Endothelial cell of umbilical vein (primary cell): ENCODE measurements around the gene EHD1. TPM values are rescaled to one million over a fixed set of nuclear protein-coding genes. Genes with fewer than 3 reads are reported as not detected.

Source experiments
- BruUV-seq: library from RNA; stranded (reverse); fragments of 400-500 nt; replicated peaks from 2 replicates; lab custom pipeline; 2021; lab: Mats Ljungman, UMichigan
- CTCF ChIA-PET: fragments of 300-600, 350-600 bp; sonication (Branson Sonifier 250); formaldehyde crosslinking; loops from one replicate; lab custom pipeline; 2021; ENCODE audit warnings: antibody characterized with exemption, inconsistent platforms; lab: Charles Lee
- POLR2A ChIA-PET: fragments of 300-600, 350-600 bp; sonication (Branson Sonifier 250); formaldehyde crosslinking; loops from one replicate; lab custom pipeline; 2021; ENCODE audit warnings: antibody characterized with exemption, inconsistent platforms; lab: Charles Lee
- DNase-seq: peaks from one replicate; pipeline ENCODE4 v3.0.0-alpha.2; 2011; ENCODE audit warnings: low read depth, low spot score
- FAIRE-seq: peaks from 2 replicates; lab custom pipeline; 2011; peaks lifted over from hg19 to GRCh38; lab: Jason Lieb, UNC
- H2AFZ ChIP-seq: 2 replicates; pipeline ENCODE4 v1.6.0; 2012; ENCODE audit warnings: low read depth, low read length, control low read depth, inconsistent platforms
- H3K27ac ChIP-seq: 2 replicates; pipeline ENCODE4 v1.5.1; 2011; ENCODE audit warnings: low read depth, mild to moderate bottlenecking, control low read depth, low read length, moderate library complexity; ENCODE audit not compliant: insufficient read depth
- H3K27me3 ChIP-seq, 2 experiments: 2 replicates each; pipeline versions ENCODE4 v1.6.0 to v1.6.1; 2011; ENCODE audit warnings: low read length in 2 of 2, mixed read lengths in 1 of 2; ENCODE audit not compliant: control insufficient read depth in 2 of 2, insufficient read depth in 2 of 2
- H3K36me3 ChIP-seq, 2 experiments: 2 replicates in 1 of 2; 3 replicates in 1 of 2; pipeline ENCODE4 v1.5.1; 2011; ENCODE audit warnings: low read length in 2 of 2, mild to moderate bottlenecking in 1 of 2, moderate library complexity in 1 of 2; ENCODE audit not compliant: control insufficient read depth in 2 of 2, insufficient read depth in 2 of 2; ENCODE audit errors: extremely low read depth in 1 of 2
- H3K4me1 ChIP-seq: 3 replicates; pipeline ENCODE4 v1.5.1; 2011; ENCODE audit warnings: mild to moderate bottlenecking, low read length; ENCODE audit not compliant: control insufficient read depth, insufficient read depth; ENCODE audit errors: extremely low read depth
- H3K4me2 ChIP-seq: 2 replicates; pipeline ENCODE4 v1.6.1; 2011; ENCODE audit warnings: low read length, control low read depth, mixed read lengths; ENCODE audit not compliant: insufficient read depth
- H3K4me3 ChIP-seq, 3 experiments: fragments of 200-600 bp in 1 of 3; sonication (generic), shearing (Covaris generic) in 1 of 3; replicated peaks in 1 of 3; 2 replicates each; pipeline ENCODE4 v1.5.1; 2011 to 2016; ENCODE audit warnings: control low read depth in 3 of 3, low read length in 3 of 3, mild to moderate bottlenecking in 2 of 3, inconsistent platforms in 1 of 3, low read depth in 1 of 3, moderate library complexity in 1 of 3; ENCODE audit not compliant: insufficient read depth in 1 of 3
- H3K79me2 ChIP-seq: 2 replicates; pipeline ENCODE4 v1.6.0; 2012; ENCODE audit warnings: low read length, inconsistent platforms; ENCODE audit not compliant: control insufficient read depth, insufficient read depth
- H3K9ac ChIP-seq: replicated peaks from 2 replicates; pipeline ENCODE3; 2011; ENCODE audit warnings: low read length, control low read depth; ENCODE audit not compliant: insufficient read depth; ENCODE audit errors: extremely low read depth
- H3K9me1 ChIP-seq: replicated peaks from 3 replicates; pipeline ENCODE4 v1.6.0; 2011; ENCODE audit warnings: mild to moderate bottlenecking, low read length; ENCODE audit not compliant: control insufficient read depth, insufficient read depth; ENCODE audit errors: extremely low read depth
- H3K9me3 ChIP-seq: replicated peaks from 2 replicates; pipeline ENCODE4 v1.5.1; 2012; ENCODE audit warnings: low read length, inconsistent platforms; ENCODE audit not compliant: control insufficient read depth, insufficient read depth
- H4K20me1 ChIP-seq: replicated peaks from 2 replicates; pipeline ENCODE3; 2011; ENCODE audit warnings: mild to moderate bottlenecking, low read length; ENCODE audit not compliant: control insufficient read depth, insufficient read depth; ENCODE audit errors: extremely low read depth
- CTCF ChIP-seq, 2 donors: IDR thresholded peaks; 1 replicate in 1 of 2; 2 replicates in 1 of 2; pipeline ENCODE4 v1.5.1; 2011; ENCODE audit warnings: low read length in 2 of 2, mild to moderate bottlenecking in 2 of 2, moderate library complexity in 2 of 2, control low read depth in 1 of 2, inconsistent platforms in 1 of 2, low read depth in 1 of 2; ENCODE audit not compliant: insufficient read depth in 1 of 2; ENCODE audit errors: extremely low read depth in 1 of 2
- EZH2 ChIP-seq: IDR thresholded peaks from 2 replicates; pipeline ENCODE4 v1.6.1; 2012; ENCODE audit warnings: borderline replicate concordance, low read depth, mild to moderate bottlenecking, moderate library complexity, low read length, inconsistent platforms; ENCODE audit not compliant: severe bottlenecking
- FOS ChIP-seq: IDR thresholded peaks from 2 replicates; pipeline ENCODE4 v1.6.1; 2011; ENCODE audit warnings: mild to moderate bottlenecking, low read length, moderate library complexity, borderline replicate concordance; ENCODE audit not compliant: insufficient read depth
- GATA2 ChIP-seq: IDR thresholded peaks from 2 replicates; pipeline ENCODE4 v1.7.0; 2011; ENCODE audit warnings: low read depth, mild to moderate bottlenecking, moderate library complexity, mixed read lengths, low read length; ENCODE audit not compliant: insufficient read length, insufficient read depth
- JUN ChIP-seq: IDR thresholded peaks from 2 replicates; pipeline ENCODE4 v1.6.1; 2011; ENCODE audit warnings: borderline replicate concordance, low read depth; ENCODE audit not compliant: insufficient read length, insufficient read depth
- MYC ChIP-seq: IDR thresholded peaks from one replicate; pipeline ENCODE4 v1.6.1; 2011; ENCODE audit warnings: mild to moderate bottlenecking, low read depth, low read length
- POLR2A ChIP-seq: IDR thresholded peaks from 2 replicates; pipeline ENCODE4 v1.6.1; 2012; ENCODE audit warnings: low read depth, mild to moderate bottlenecking, control low read depth, low read length
- POLR2AphosphoS5 ChIP-seq: IDR thresholded peaks from 2 replicates; pipeline ENCODE4 v1.6.1; 2012; ENCODE audit warnings: low read depth, mild to moderate bottlenecking, control low read depth, low read length, moderate library complexity; ENCODE audit not compliant: insufficient read depth
- dilution Hi-C: fragments of 300-500 bp; cut with MboI; formaldehyde crosslinking; loops from one replicate; pipeline ENCODE4 v1.15.0; 2019; ENCODE audit warnings: low sequenced_read_pairs; ENCODE audit not compliant: extremely low pct_ligation_motif_present
- intact Hi-C: fragments of 100-400 bp; cut with micrococcal nuclease; formaldehyde crosslinking; loops from one replicate; pipeline ENCODE4 v1.10.0; 2022
- polyA plus RNA-seq, 4 experiments: library from polyadenylated mRNA; depleted of rRNA in 3 of 4; stranded (reverse) in 3 of 4; unstranded in 1 of 4; fragments of >200 nt; gene quantifications; 2 replicates each; pipeline versions ENCODE4 v1.2.1 to v1.2.3, GENCODE V29; 2011 to 2012; ENCODE audit warnings: missing spikeins in 1 of 4
- total RNA-seq: library from RNA; stranded (reverse); gene quantifications from 2 replicates; pipeline ENCODE4 v1.2.3, GENCODE V29; 2021
- TF ChIP-seq, protein P1 (sequence below): IDR thresholded peaks from 2 replicates; pipeline ENCODE4 v1.6.1; 2011; ENCODE audit not compliant: insufficient read depth, insufficient read length

EHD1 gene
- total and polyA plus RNA-seq, 2 donors (not counting 3 experiments of a cell fraction or from before 2014, with no cell fraction given), result 109 to 136 TPM

- Histone ChIP-seq H4K20me1 (no peaks in the 10 kb centered on the region), H3K36me3 (peaks cover 0 to 14% of the 10 kb centered on the region in 2 experiments), H3K79me2 (peaks cover 78% of the 10 kb centered on the region), H3K4me3 (no peak overlapping the region), H3K27me3 (no peaks in the 10 kb centered on the region), H3K4me2 (no peak overlapping the region), H3K27ac (no peak overlapping the region), H3K9me1 (no peaks in the 10 kb centered on the region), H3K4me1 (peaks cover 36% of the 10 kb centered on the region), H2AFZ (no peak overlapping the region), H3K9ac (no peak overlapping the region), H3K9me3 (no peaks in the 10 kb centered on the region)
- no peak for FAIRE-seq
- dilution Hi-C loops (no loop called here), intact Hi-C loops (no loop called here)
- POLR2A ChIA-PET, result interaction anchor here (0.7 kb wide), 1 partner anchor 14 kb away, joined by 3 read pairs; no protein-coding TSS in a partner anchor
- no peak for DNase-seq
- no TSS peak for BruUV-seq
- TF ChIP-seq, protein P1, sequence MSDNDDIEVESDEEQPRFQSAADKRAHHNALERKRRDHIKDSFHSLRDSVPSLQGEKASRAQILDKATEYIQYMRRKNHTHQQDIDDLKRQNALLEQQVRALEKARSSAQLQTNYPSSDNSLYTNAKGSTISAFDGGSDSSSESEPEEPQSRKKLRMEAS, result no peak
- TF ChIP-seq POLR2AphosphoS5, result no peak
- TF ChIP-seq POLR2A, result no peak
- TF ChIP-seq JUN, result no peak
- TF ChIP-seq GATA2, result no peak
- TF ChIP-seq EZH2, result no peak
- no peak for TF ChIP-seq FOS
- no peak for TF ChIP-seq MYC
- no peak for TF ChIP-seq CTCF (IDR thresholded peaks at IDR 0.05; ENCODE audit: extremely low read depth in 1 of 2, insufficient read depth in 1 of 2, low read depth in 1 of 2, low read length in 2 of 2)
- CTCF ChIA-PET, result interaction anchor here (1.2 to 1.9 kb wide), 2 partner anchors 8 to 25 kb away, joined by 6 to 7 read pairs; no protein-coding TSS in a partner anchor
Observed at GRCh38 chr11:64862987-64863390, 15.4 kb downstream of the EHD1 start.
